K562 (cell line): ENCODE results near the gene AFF1. TPM values are rescaled to one million over a fixed set of nuclear protein-coding genes. Genes with fewer than 3 reads are reported as not detected.

Experiments
- ATAC-seq: fragments of 200-7000 bp; cut with Tn5 transposase; 3 replicates; pipeline ENCODE4 v1.9.1; 2020; ENCODE audit warnings: moderate library complexity
- BruUV-seq: library from RNA; stranded (reverse); fragments of 400-500 nt; replicated peaks from 2 replicates; lab custom pipeline; 2021; lab: Mats Ljungman, UMichigan
- CTCF ChIA-PET: fragments of 300-600 bp; formaldehyde crosslinking; extraction: SDS; loops from one replicate; lab custom pipeline; 2021; ENCODE audit warnings: low intra/inter-chr PET ratio; lab: Yijun Ruan, JAX
- POLR2A ChIA-PET: fragments of 300-600, 350-650 bp; sonication (Branson Sonifier 250); formaldehyde crosslinking; extraction: SDS; loops from one replicate; lab custom pipeline; 2021; ENCODE audit warnings: antibody characterized with exemption, inconsistent platforms; lab: Yijun Ruan, JAX
- DNase-seq, 4 experiments: peaks; one replicate each; pipeline versions ENCODE4 v3.0.0 to v3.0.0-alpha.2; 2011 to 2018; ENCODE audit warnings: low spot score in 3 of 4, mixed read lengths in 3 of 4; ENCODE audit errors: extremely low read depth in 1 of 4
- FAIRE-seq: peaks from 2 replicates; lab custom pipeline; 2011; peaks lifted over from hg19 to GRCh38; lab: Jason Lieb, UNC
- H2AFZ ChIP-seq: 2 replicates; pipeline ENCODE4 v1.6.0; 2011; ENCODE audit warnings: low read depth, low read length, control low read depth, inconsistent platforms
- H3K27ac ChIP-seq: fragments of 200-600 bp; 3 replicates; pipeline ENCODE4 v1.8.0; 2011; ENCODE audit warnings: low read depth, mild to moderate bottlenecking, control low read depth, inconsistent platforms, low read length, moderate library complexity, mixed read lengths; ENCODE audit errors: extremely low read depth
- H3K27me3 ChIP-seq, 2 experiments: fragments of 300-600 bp in 1 of 2; 2 replicates in 1 of 2; 3 replicates in 1 of 2; pipeline versions ENCODE4 v1.6.0 to v1.8.0; 2011; ENCODE audit warnings: inconsistent platforms in 2 of 2, low read length in 2 of 2, mild to moderate bottlenecking in 1 of 2, mixed read lengths in 1 of 2, moderate library complexity in 1 of 2; ENCODE audit not compliant: control insufficient read depth in 2 of 2, insufficient read depth in 2 of 2
- H3K36me3 ChIP-seq: fragments of 300-600 bp; 3 replicates; pipeline ENCODE4 v1.8.0; 2011; ENCODE audit warnings: mild to moderate bottlenecking, low read length, inconsistent platforms; ENCODE audit not compliant: control insufficient read depth, insufficient read depth
- H3K4me1 ChIP-seq, 2 experiments: fragments of 200-600 bp in 1 of 2; replicated peaks in 1 of 2; 2 replicates in 1 of 2; 3 replicates in 1 of 2; pipeline versions ENCODE4 v1.5.1 to v1.8.0; 2011; ENCODE audit warnings: inconsistent platforms in 2 of 2, low read length in 2 of 2, mild to moderate bottlenecking in 1 of 2, mixed read lengths in 1 of 2, moderate library complexity in 1 of 2; ENCODE audit not compliant: control insufficient read depth in 2 of 2, insufficient read depth in 2 of 2
- H3K4me2 ChIP-seq: 2 replicates; pipeline ENCODE4 v1.6.1; 2011; ENCODE audit warnings: low read length, control low read depth, inconsistent platforms, mixed read lengths; ENCODE audit not compliant: insufficient read depth
- H3K4me3 ChIP-seq: fragments of 200-600 bp; sonication (generic), shearing (Covaris generic); 2 replicates; pipeline ENCODE4 v1.5.1; 2016; ENCODE audit warnings: control low read depth, inconsistent platforms
- H3K79me2 ChIP-seq: fragments of 200-600 bp; 3 replicates; pipeline ENCODE4 v1.8.0; 2011; ENCODE audit warnings: low read length, inconsistent platforms; ENCODE audit not compliant: control insufficient read depth, insufficient read depth
- H3K9ac ChIP-seq, 2 experiments: 2 replicates each; pipeline versions ENCODE4 v1.6.0 to v1.6.1; 2011; ENCODE audit warnings: low read depth in 2 of 2, low read length in 2 of 2, control low read depth in 1 of 2, inconsistent platforms in 1 of 2, mild to moderate bottlenecking in 1 of 2, mixed read lengths in 1 of 2; ENCODE audit not compliant: insufficient read depth in 1 of 2
- H3K9me1 ChIP-seq: one replicate; pipeline ENCODE4 v1.6.0; 2011; ENCODE audit warnings: inconsistent platforms, mild to moderate bottlenecking, low read length, moderate library complexity; ENCODE audit not compliant: control insufficient read depth, insufficient read depth
- H3K9me3 ChIP-seq: replicated peaks from 2 replicates; pipeline ENCODE4 v1.5.1; 2011; ENCODE audit warnings: low read depth, low read length, inconsistent platforms; ENCODE audit not compliant: control insufficient read depth, insufficient read depth
- H4K20me1 ChIP-seq: replicated peaks from 2 replicates; pipeline ENCODE4 v1.6.1; 2011; ENCODE audit warnings: low read length, inconsistent platforms, mixed read lengths; ENCODE audit not compliant: control insufficient read depth, insufficient read depth
- BRD4 ChIP-seq: fragments of 200-600 bp; sonication (generic); IDR thresholded peaks from 2 replicates; pipeline ENCODE4 v1.6.1; 2017; ENCODE audit warnings: inconsistent platforms
- DPF2 ChIP-seq: fragments of 450-650 bp; IDR thresholded peaks from 2 replicates; pipeline ENCODE4 v1.6.1; 2016
- MXD1 ChIP-seq: fragments of 250-450 bp; sonication (Bioruptor Pico); IDR thresholded peaks from 2 replicates; pipeline ENCODE4 v1.8.0; 2021; ENCODE audit warnings: borderline replicate concordance, mild to moderate bottlenecking, moderate library complexity; ENCODE audit not compliant: poor library complexity, severe bottlenecking
- PHF20 ChIP-seq: fragments of 450-650 bp; IDR thresholded peaks from 2 replicates; pipeline ENCODE4 v1.6.1; 2018; ENCODE audit not compliant: partially characterized antibody
- PRDM10 ChIP-seq: fragments of 450-650 bp; IDR thresholded peaks from 2 replicates; pipeline ENCODE4 v1.6.1; 2018; ENCODE audit not compliant: partially characterized antibody
- SMAD2 ChIP-seq: fragments of 150-350 bp; IDR thresholded peaks from 2 replicates; pipeline ENCODE4 v1.6.1; 2014; ENCODE audit warnings: low read depth, mild to moderate bottlenecking, low read length
- UBTF ChIP-seq, 2 experiments: IDR thresholded peaks; 2 replicates each; pipeline ENCODE4 v1.6.1; 2012; ENCODE audit warnings: improper control_type of control experiment in 2 of 2, low read depth in 2 of 2, low read length in 2 of 2, borderline replicate concordance in 1 of 2
- YY1 ChIP-seq, 3 experiments: IDR thresholded peaks; 2 replicates each; pipeline ENCODE4 v1.6.1; 2011; ENCODE audit warnings: low read length in 2 of 3, mild to moderate bottlenecking in 2 of 3, moderate library complexity in 2 of 3, borderline replicate concordance in 1 of 3, control low read depth in 1 of 3, low read depth in 1 of 3; ENCODE audit not compliant: insufficient read depth in 3 of 3, insufficient replicate concordance in 2 of 3, control insufficient read depth in 1 of 3, insufficient read length in 1 of 3; ENCODE audit errors: extremely low read depth in 1 of 3
- ZBTB34 ChIP-seq: fragments of 250-450 bp; sonication (Bioruptor Pico); IDR thresholded peaks from 2 replicates; pipeline ENCODE4 v1.8.0; 2021; ENCODE audit warnings: mild to moderate bottlenecking, moderate library complexity
- ZNF384 ChIP-seq: IDR thresholded peaks from 2 replicates; pipeline ENCODE4 v1.6.1; 2012; ENCODE audit warnings: low read depth, low read length, improper control_type of control experiment
- WGBS: fragments of 100-300 bp; shearing (Covaris generic); methylation state at CpG from one replicate; pipeline ENCODE4 v1.1.6; 2016; ENCODE audit warnings: low coverage, mixed read lengths; ENCODE audit not compliant: insufficient coverage; ENCODE audit errors: missing lambda C conversion rate; 5-methylcytosine and 5-hydroxymethylcytosine counted together
- in situ Hi-C: fragments of 300-500 bp; cut with MboI; formaldehyde crosslinking; loops from 4 replicates; pipeline ENCODE4 v1.15.0; 2018; ENCODE audit warnings: inconsistent platforms, mixed read lengths
- intact Hi-C: fragments of 100-400 bp; cut with micrococcal nuclease; formaldehyde crosslinking; loops from 2 replicates; pipeline ENCODE4 v1.14.2; 2022
- polyA plus RNA-seq, 8 experiments: library from polyadenylated mRNA; depleted of rRNA in 4 of 8; stranded (reverse) in 5 of 8; unstranded in 3 of 8; fragments of >200 nt; fragmentation: Nextera tagmentation in 2 of 8; fragmentation: Illumina TruSeq in 1 of 8; extraction: Ambion mirVana in 2 of 8; extraction: Trizol in 1 of 8; gene quantifications; 2 replicates each; pipeline versions ENCODE4 v1.2.1 to v1.2.3, GENCODE V29; 2011 to 2014; ENCODE audit warnings: inconsistent platforms in 1 of 8, missing spikeins in 1 of 8
- total RNA-seq, 7 experiments: library from RNA; depleted of rRNA in 6 of 7; stranded (reverse); fragments of >200 nt in 6 of 7; fragmentation: Illumina TruSeq in 2 of 7; extraction: Trizol in 2 of 7; gene quantifications; 2 replicates each; pipeline versions ENCODE4 v1.2.1 to v1.2.3, GENCODE V29; 2011 to 2021; ENCODE audit warnings: low replicate concordance in 1 of 7

The AFF1 gene
- total and polyA plus RNA-seq, 9 of the 15 experiments (the other 6 are each of a cell fraction or from before 2014, with no cell fraction given), result 4.1 to 47.5 (median 17.2) TPM

GRCh38 chr4:86948276-86948675 lies 13.5 kb downstream of the AFF1 start (continued):
- no peak for TF ChIP-seq MXD1 (CRISPR knock-in tag)
- TF ChIP-seq SMAD2, result no peak
- TF ChIP-seq UBTF (IDR thresholded peaks at IDR 0.05; ENCODE audit: borderline replicate concordance in 1 of 2, low read depth in 2 of 2, low read length in 2 of 2), result no peak
- TF ChIP-seq, all 486 proteins: peak for 0

GRCh38 chr4:86950831-86951525 lies 16.2 kb downstream of the AFF1 start:
- H3K9ac ChIP-seq, result no peak overlapping the region
- H2AFZ ChIP-seq, result no peak overlapping the region
- no peaks in the 10 kb centered on the region for H3K9me3 ChIP-seq
- peak; percentile 67 for FAIRE-seq
- CTCF ChIA-PET, result no interaction called here
- H3K4me3 ChIP-seq, result no peak overlapping the region
- DNase-seq, result peak in 1 of 4 experiments; percentile 55
- peaks cover 5 to 31% of the 10 kb centered on the region in 2 experiments for H3K4me1 ChIP-seq
- peak overlapping the region; percentile 53 for H3K27ac ChIP-seq
- intact Hi-C loops, result no loop called here
- no peaks in the 10 kb centered on the region for H3K27me3 ChIP-seq
- peaks cover 44% of the 10 kb centered on the region for H3K79me2 ChIP-seq
- H3K4me2 ChIP-seq, result peak overlapping the region; percentile 21
- WGBS, result 18% methylated on average over 10 of the region's 10 CpGs
- in situ Hi-C loops, result no loop called here
- H3K36me3 ChIP-seq, result peaks cover 22% of the 10 kb centered on the region; the same call in 1 of the 3 replicates
- POLR2A ChIA-PET, result interaction anchor here (0.9 to 1.6 kb wide), 3 partner anchors 9 to 10 kb away, joined by 3 to 4 read pairs (median 3); no protein-coding TSS in a partner anchor
- no peaks in the 10 kb centered on the region for H4K20me1 ChIP-seq
- ATAC-seq, result peak; percentile 33
- BruUV-seq, result no TSS peak
- H3K9me1 ChIP-seq, result no peaks in the 10 kb centered on the region
- TF ChIP-seq YY1 (IDR thresholded peaks at IDR 0.05; ENCODE audit: borderline replicate concordance in 1 of 3, control insufficient read depth in 1 of 3, extremely low read depth in 1 of 3, insufficient read depth in 3 of 3, insufficient read length in 1 of 3, insufficient replicate concordance in 2 of 3, low read depth in 1 of 3, low read length in 2 of 3) (no peak), PHF20 (no peak), ZNF384 (peak; percentile 74), BRD4 (no peak), ZBTB34 (CRISPR knock-in tag) (no peak), PRDM10 (no peak), DPF2 (0 out of 2 replicates have a peak, but pooled peaks have one; percentile 16)
